Anterior cingulate cortex (tissue), 58 donors: ENCODE results near the gene NMUR1.
A peak's percentile ranks its signal among the peaks of the same experiment; 100 is the strongest.

Source experiments
- DNase-seq, 58 donors: peaks; one replicate each; lab custom pipeline; 2025; lab: John Stamatoyannopoulos, UW

NMUR1 gene

DNA sequence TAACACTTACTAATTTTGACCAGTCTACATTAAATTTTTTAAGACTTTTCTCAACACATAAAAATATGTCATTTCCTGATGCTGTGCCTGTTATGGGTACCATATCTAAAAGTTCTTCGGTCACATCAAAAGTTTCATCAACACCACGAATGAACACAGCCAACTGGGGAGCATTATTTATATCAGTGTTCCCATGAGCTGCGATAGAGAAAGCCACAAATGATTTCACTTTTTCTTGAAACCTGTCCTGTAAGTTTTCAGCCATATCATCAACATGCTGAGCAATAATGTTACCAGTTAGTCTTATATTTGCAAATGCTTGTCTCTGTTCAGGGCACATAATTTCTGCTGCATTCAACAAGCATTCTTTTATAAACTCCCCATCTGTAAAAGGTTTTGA lies 35.6 kb downstream of the NMUR1 start:
- DNase-seq = no peak

DNA sequence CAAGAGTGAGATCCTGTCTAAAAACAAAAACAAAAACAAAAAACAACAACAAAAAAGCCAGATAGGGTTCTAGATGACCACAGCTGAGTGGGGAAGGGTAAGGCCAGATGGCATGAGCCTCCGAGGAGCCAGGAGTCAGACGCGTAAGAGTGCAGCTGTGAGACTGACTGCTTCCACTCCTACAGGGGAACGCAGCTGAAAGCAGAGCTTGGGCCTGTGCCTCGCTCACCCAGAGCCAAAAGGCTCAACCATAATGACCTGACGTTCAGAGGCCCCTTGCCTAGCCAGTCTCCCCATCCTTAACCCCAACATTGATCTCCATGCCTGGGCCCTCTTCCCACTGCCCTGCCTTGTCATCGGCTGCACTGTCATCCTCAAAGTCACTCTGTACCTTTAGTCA lies 39.4 kb downstream of the NMUR1 start:
- no peak for DNase-seq

DNA sequence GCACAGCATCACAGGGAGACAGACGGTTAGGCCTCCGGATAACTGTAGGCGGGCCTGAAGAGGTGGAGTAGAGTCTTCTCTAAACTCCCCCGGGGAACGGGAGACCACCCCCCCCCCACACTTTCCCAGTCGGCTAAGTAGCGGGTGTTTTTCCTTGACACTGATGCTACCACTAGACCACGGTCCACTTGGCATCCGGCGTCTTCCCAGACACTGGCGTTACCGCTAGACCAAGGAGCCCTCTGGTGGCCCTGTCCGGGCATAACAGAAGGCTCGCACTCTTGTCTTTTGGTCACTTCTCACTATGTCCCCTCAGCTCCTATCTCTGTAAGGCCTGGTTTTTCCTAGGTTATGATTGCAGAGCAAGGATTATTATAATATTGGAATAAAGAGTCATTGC lies 40.3 kb downstream of the NMUR1 start:
- DNase-seq = peak in 10 of 58 donors; percentile 3 to 36 (median 16)

DNA sequence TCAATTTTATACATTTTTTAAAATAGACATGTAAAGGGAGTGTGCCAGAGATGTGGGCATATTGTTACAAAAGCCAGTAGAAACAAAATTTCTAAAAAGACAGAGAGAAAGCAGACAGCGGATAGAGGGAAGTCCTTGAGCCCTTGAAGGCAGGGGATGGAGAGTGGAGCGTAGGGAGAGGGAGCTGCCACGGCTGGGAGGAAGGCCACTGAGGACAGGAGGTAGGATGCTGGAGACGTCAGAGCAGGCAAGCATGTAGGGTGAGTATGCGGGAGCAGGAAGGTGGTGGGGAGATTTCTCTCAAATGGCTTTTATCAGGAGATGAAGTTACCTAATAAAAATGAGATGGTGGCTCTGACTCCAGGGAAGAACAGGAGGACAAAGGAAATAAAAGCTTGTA lies 41.9 kb downstream of the NMUR1 start:
- no peak for DNase-seq

DNA sequence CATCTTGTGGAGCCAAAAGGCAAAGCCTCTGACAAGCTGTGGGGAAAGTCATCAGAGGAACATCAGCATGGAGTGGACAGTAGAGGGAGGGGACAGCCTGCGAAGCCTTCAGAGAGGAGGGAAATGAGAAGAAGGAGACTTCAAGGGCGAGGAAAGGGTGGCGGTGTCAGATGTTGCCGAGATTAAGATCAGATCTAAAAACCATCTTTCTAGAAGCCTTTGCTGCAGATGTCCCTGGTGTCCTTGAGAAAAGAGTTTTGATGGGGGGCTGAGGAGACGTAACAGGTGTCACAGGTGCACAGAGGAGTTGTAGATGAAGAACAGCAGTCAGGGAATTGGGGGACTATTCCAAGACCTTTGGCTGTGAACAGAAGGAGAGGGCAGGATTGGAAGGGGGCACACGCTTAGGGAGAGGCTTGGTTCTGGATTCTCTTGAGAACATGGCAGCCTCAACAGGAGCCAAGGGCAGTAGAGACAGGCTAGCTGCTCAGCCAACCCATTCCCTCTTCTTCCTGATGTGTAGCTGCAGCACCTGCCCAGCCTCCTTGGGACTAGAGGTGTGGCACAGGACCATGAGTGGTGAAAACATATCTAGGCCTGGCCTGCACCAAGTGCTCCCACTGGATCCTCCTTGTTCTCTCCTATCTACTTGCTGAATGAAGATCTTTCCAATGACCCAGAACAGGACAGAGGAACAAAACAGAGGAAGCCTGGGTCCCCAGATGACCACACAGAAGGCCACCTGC lies 43.2 kb downstream of the NMUR1 start:
- DNase-seq = no peak

DNA sequence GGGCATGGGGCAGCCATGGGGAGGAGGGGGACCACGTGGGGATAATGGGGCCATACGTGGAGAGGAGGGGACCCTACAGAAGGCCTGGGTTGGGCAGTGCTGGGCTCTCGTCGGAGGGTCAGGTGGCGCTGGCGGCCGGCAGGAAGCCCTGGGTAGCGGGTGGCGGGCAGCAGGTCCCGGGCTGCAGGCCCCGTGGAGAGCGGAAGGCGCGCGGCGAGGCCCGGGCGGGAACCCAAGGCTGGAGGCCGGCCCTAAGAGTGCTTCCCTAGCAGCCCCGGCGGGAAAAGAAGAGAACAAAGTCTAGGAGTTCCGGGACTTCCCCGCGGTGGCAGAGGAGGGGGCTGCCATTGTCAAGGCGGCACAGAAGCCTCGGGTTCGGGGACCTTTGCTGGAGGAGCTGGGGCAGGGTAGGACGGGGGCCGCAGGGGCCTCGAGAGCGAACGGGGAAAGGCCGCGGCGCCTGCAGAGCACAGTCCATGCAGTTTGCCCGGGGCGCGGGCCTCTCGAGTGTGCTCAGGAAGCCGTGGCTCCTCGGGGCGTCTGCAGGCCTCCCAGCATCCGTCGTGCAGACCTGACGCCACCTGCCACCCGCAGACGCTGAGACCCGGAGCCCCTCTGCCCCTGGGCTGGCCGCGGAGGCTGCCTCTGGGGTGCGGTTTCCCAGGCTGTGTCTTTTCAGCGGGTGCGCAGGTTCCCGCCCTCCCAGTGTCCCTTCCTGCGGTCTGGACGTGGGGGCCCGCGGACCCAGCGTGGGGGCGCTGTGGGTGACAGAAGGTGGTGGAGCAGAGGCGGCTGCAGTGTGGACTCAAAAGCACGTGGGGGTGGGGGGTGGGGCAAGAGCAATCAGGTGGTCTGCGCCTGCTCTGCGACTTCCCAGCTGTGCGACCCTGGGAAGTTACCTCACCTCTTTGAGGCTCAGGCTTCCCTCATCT lies 46.6 kb downstream of the NMUR1 start:
- no peak for DNase-seq

DNA sequence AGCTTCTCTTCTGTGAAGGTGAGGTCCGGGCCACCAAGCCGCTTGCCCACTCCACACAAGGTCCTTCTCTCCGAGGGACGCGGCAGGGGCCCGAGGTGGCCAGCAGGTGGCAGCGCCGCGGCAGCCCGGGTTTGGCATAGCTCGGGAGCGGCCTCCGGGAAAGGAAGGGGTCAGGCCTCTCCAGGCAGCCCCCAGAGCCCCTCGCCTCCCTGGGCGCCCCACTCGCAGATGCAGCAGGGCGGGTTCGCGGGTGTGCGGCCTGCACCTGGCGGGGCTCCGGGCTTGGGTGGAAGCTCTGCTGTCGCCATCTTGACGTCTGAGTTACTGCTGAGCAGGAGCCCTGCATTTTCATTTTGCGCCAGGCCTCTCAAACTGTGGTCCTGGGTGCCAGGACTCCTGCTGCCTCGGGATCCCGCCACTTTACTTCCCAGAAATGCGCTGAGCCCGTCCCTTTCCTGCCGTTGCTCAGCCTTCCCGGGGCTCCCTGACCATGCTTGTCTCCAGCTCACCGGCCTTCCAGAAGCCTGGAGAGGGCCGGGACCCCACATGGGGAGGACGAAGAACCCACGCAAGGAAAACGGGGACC lies 47.3 kb downstream of the NMUR1 start:
- DNase-seq = peak in 53 of 58 donors; percentile 8 to 70 (median 40)

DNA sequence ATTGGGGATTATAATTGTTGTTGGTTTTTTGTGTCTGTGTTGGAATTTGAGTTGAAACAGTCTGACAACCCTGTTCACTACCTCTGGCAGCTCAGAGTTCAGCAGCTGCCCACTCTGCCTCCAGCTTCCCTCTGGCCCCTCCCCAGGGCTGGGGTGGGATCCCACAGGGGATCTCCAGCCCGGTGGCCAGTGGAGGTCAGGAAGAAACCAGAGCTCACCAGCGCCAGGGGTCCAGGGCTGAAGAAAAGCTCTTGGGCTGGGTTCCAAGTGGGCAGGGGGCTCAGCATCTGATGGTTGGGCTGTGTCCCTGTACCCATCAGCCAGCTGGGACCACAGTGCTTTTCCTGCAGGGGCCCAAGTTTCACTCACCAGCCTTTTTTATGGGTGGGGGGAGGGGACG lies 49.5 kb downstream of the NMUR1 start:
- no peak for DNase-seq

DNA sequence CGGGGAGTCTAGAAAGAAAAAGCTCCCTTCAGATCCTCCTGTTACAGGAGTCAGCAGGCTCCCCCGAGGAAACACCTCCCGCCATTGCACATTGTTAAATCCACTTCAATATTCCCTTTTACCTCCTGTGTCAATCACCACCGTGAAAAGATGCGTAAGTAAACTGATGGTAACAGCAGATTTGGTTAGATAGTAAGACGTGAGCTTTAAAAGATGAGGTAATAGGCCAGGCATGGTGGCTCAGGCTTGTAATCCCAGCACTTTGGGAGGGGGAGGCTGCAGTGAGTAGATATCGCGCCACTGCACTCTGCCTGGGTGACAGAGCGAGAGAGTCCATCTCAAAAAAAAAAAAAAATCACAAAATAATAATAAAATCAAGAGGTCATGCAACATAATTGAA lies 50.8 kb downstream of the NMUR1 start:
- DNase-seq = no peak

DNA sequence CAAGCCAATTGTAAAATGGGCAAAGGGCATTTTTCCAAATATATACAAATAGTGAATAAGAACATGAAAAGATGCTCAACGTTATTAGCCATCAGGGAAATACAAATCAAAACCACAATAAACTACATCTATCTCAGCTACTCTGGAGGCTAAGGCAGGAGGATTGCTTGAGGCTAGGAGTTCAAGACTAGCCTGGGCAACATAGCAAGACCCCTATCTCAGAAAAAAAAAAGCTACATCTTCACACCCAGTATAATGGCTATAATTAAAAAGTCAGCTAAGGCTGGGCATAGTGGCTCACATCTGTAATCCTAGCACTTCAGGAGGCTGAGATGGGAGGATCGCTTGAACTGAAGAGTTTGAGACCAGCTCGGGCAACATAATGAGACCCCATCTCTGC lies 53.3 kb downstream of the NMUR1 start:
- DNase-seq = no peak

DNA sequence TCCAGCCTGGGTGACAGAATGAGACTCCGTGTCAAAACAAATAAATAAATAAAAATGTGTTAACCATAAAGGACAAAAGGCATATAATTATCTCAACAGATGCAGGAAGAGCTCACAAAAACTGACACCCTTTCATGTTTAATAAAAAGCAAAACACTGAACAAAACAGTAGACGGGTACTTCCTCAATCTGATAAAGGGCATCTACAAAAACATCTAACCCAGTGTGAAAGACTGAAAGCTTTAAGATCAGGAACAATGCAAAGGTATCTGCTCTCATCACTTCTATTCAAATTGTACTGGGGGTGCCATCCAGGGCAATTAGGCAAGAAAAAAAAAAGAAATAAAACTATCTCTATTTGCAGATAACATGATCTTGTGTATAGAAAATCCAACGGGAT lies 54.3 kb downstream of the NMUR1 start:
- DNase-seq = no peak
